Measurements from ENCODE around the gene GPR45. TPM values are rescaled to one million over a fixed set of nuclear protein-coding genes. Genes with fewer than 3 reads are reported as not detected.
A peak's percentile ranks its signal among the peaks of the same experiment; 100 is the strongest.

The GPR45 gene
- total RNA-seq, 4 donors from 2014 or later = not detected

GRCh38 chr2:105261061-105261460 lies 19.5 kb downstream of the GPR45 start:
- Histone ChIP-seq H3K4me3 (no peak overlapping the region), H3K4me1 (no peaks in the 10 kb centered on the region), H3K27ac (peak overlapping the region in 1 of 2 donors; percentile 26), H3K9me3 (no peaks in the 10 kb centered on the region), H3K36me3 (no peaks in the 10 kb centered on the region), H3K27me3 (no peaks in the 10 kb centered on the region)
- no peak for TF ChIP-seq POLR2A (IDR thresholded peaks at IDR 0.05)
- TF ChIP-seq, protein P1, sequence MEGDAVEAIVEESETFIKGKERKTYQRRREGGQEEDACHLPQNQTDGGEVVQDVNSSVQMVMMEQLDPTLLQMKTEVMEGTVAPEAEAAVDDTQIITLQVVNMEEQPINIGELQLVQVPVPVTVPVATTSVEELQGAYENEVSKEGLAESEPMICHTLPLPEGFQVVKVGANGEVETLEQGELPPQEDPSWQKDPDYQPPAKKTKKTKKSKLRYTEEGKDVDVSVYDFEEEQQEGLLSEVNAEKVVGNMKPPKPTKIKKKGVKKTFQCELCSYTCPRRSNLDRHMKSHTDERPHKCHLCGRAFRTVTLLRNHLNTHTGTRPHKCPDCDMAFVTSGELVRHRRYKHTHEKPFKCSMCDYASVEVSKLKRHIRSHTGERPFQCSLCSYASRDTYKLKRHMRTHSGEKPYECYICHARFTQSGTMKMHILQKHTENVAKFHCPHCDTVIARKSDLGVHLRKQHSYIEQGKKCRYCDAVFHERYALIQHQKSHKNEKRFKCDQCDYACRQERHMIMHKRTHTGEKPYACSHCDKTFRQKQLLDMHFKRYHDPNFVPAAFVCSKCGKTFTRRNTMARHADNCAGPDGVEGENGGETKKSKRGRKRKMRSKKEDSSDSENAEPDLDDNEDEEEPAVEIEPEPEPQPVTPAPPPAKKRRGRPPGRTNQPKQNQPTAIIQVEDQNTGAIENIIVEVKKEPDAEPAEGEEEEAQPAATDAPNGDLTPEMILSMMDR (IDR thresholded peaks at IDR 0.05) = no peak
- intact Hi-C loops (cut with DNase I; ENCODE audit: low total_unique reads) = no loop called here
- peak; percentile 30 to 32 for DNase-seq

DNA sequence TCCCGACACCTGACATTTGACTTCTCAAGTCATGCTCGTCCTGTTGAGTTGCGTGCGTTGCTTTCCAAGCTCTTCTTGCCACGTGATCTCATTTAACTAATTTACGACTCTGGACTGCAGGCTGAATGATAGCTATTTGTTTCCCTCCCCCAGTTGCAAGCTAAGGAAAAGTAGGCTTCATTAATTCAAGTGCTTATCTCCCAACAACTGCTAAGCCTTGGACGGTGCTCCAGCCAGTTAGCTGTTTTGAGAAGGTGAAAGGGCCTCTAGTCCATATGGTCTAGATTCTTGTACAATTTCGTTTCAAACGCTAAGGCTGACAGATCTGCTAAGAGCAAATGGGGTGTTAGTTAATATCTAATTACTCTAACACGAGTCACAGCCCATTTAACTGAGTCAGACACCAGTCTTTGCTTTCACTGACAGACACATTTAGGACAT lies 21.1 kb downstream of the GPR45 start:
- no peaks in the 10 kb centered on the region for H3K9me3 ChIP-seq
- TF ChIP-seq, protein P1 (IDR thresholded peaks at IDR 0.05) = no peak
- no peak for TF ChIP-seq POLR2A (IDR thresholded peaks at IDR 0.05)
- H3K27ac ChIP-seq = peak overlapping the region in 1 of 2 donors; percentile 24
- peak in 1 of 2 donors; percentile 20 for DNase-seq
- intact Hi-C loops (cut with DNase I; ENCODE audit: low total_unique reads) = no loop called here
- no peaks in the 10 kb centered on the region for H3K4me1 ChIP-seq
- H3K27me3 ChIP-seq = no peaks in the 10 kb centered on the region
- H3K4me3 ChIP-seq = no peak overlapping the region
- H3K36me3 ChIP-seq = no peaks in the 10 kb centered on the region

- H3K4me1 ChIP-seq = no peaks in the 10 kb centered on the region
- H3K27ac ChIP-seq = no peak overlapping the region
- no peak overlapping the region for H3K4me3 ChIP-seq
- H3K36me3 ChIP-seq = no peaks in the 10 kb centered on the region
- intact Hi-C loops (cut with DNase I; ENCODE audit: low total_unique reads) = no loop called here
- H3K27me3 ChIP-seq = no peaks in the 10 kb centered on the region
- DNase-seq = no peak
- no peaks in the 10 kb centered on the region for H3K9me3 ChIP-seq
- TF ChIP-seq, protein P1 (IDR thresholded peaks at IDR 0.05) = no peak
- no peak for TF ChIP-seq POLR2A (IDR thresholded peaks at IDR 0.05)
These were observed 27.9 kb downstream of the GPR45 start for GRCh38 chr2:105269426-105269825.

DNA sequence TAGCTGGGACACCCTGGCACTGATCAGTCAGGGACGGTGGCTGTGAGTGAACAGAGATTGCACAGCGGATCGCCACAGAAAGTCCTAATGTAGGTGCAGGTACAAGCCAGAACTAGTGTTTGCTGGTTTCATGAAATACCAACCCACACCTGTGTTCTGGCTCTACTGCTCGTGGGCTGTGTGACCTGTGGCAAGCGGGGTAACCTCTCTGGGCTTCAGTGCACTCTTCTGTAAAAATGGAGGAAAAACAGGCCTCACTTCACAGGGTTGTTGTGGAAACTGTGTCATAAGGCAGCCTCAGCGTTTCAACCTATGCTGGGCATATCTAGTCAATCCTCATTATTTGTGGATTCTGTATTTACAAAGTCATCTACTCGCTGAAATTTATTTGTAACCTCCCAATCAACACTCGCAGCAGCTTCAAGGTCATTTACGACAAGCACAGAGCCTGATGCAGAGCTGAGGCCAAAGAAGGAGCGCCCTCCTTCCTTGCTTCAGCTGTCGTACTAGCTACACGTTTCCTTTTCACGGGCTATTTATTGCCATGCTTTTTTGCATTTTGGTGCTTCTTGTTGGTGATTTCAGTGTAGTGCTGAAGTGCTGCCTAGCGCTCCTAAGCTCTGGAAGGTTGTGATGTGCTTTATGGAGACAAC lies 30.0 kb downstream of the GPR45 start:
- no peak for TF ChIP-seq POLR2A (IDR thresholded peaks at IDR 0.05)
- TF ChIP-seq, protein P1 (IDR thresholded peaks at IDR 0.05) = no peak

GRCh38 chr2:105272176-105272575 lies 30.6 kb downstream of the GPR45 start:
- intact Hi-C loops (cut with DNase I; ENCODE audit: low total_unique reads) = no loop called here
- TF ChIP-seq, protein P1 (IDR thresholded peaks at IDR 0.05) = no peak
- TF ChIP-seq POLR2A (IDR thresholded peaks at IDR 0.05) = no peak
- H3K27ac ChIP-seq = no peak overlapping the region
- no peaks in the 10 kb centered on the region for H3K36me3 ChIP-seq
- no peaks in the 10 kb centered on the region for H3K4me1 ChIP-seq
- no peaks in the 10 kb centered on the region for H3K27me3 ChIP-seq
- no peaks in the 10 kb centered on the region for H3K9me3 ChIP-seq
- DNase-seq = no peak
- H3K4me3 ChIP-seq = no peak overlapping the region

More for the DNA sequence above, 30.0 kb downstream of the GPR45 start:
- Histone ChIP-seq H3K27me3 (no peaks in the 10 kb centered on the region), H3K4me1 (no peaks in the 10 kb centered on the region), H3K9me3 (no peaks in the 10 kb centered on the region), H3K36me3 (no peaks in the 10 kb centered on the region), H3K4me3 (no peak overlapping the region), H3K27ac (no peak overlapping the region)
- intact Hi-C loops (cut with DNase I; ENCODE audit: low total_unique reads) = no loop called here
- no peak for DNase-seq
